Endodermal cell (in vitro differentiated cells): ENCODE data around the gene PDCD4. TPM values are rescaled to one million over a fixed set of nuclear protein-coding genes. Genes with fewer than 3 reads are reported as not detected.

Experiments used
- DNase-seq: peaks from one replicate; pipeline ENCODE4 v3.0.0-alpha.2; 2017
- H3K27ac ChIP-seq: 2 replicates; pipeline ENCODE4 v1.5.1; 2013; ENCODE audit warnings: mild to moderate bottlenecking, low read depth, low read length, moderate library complexity
- H3K27me3 ChIP-seq: 2 replicates; pipeline ENCODE4 v1.6.1; 2013; ENCODE audit warnings: mild to moderate bottlenecking, low read length, moderate library complexity; ENCODE audit not compliant: insufficient read depth, control insufficient read depth, poor library complexity, severe bottlenecking
- H3K36me3 ChIP-seq: 2 replicates; pipeline ENCODE4 v1.7.0; 2013; ENCODE audit warnings: mild to moderate bottlenecking, low read length, moderate library complexity; ENCODE audit not compliant: control insufficient read depth, insufficient read depth
- H3K4me1 ChIP-seq: one replicate; pipeline ENCODE4 v1.7.0; 2013; ENCODE audit warnings: low read length; ENCODE audit not compliant: control insufficient read depth, insufficient read depth
- H3K4me3 ChIP-seq: 2 replicates; pipeline ENCODE4 v1.5.1; 2013; ENCODE audit warnings: mild to moderate bottlenecking, low read length, moderate library complexity
- H3K9ac ChIP-seq: 2 replicates; pipeline ENCODE4 v1.6.1; 2013; ENCODE audit warnings: mild to moderate bottlenecking, low read length, moderate library complexity; ENCODE audit not compliant: poor library complexity, severe bottlenecking; ENCODE audit errors: extremely low read depth
- H3K9me3 ChIP-seq: 2 replicates; pipeline ENCODE4 v1.6.1; 2013; ENCODE audit warnings: mild to moderate bottlenecking, low read length, moderate library complexity; ENCODE audit not compliant: control insufficient read depth
- H3K27ac Mint-ChIP-seq: 2 replicates; pipeline ENCODE4 v1.8.0; 2020; ENCODE audit warnings: mixed read lengths
- H3K27me3 Mint-ChIP-seq: 2 replicates; pipeline ENCODE4 v1.8.0; 2021; ENCODE audit warnings: mild to moderate bottlenecking, mixed read lengths; ENCODE audit not compliant: insufficient read depth
- H3K36me3 Mint-ChIP-seq: 2 replicates; pipeline ENCODE4 v1.8.0; 2020; ENCODE audit warnings: low read depth, mixed read lengths
- H3K4me1 Mint-ChIP-seq: 2 replicates; pipeline ENCODE4 v1.8.0; 2020; ENCODE audit warnings: mixed read lengths
- H3K4me3 Mint-ChIP-seq: 2 replicates; pipeline ENCODE4 v1.8.0; 2020; ENCODE audit warnings: mild to moderate bottlenecking, moderate library complexity, mixed read lengths
- H3K9me3 Mint-ChIP-seq: 2 replicates; pipeline ENCODE4 v1.8.0; 2020; ENCODE audit warnings: mild to moderate bottlenecking, mixed read lengths
- WGBS, 2 experiments: methylation state at CpG; one replicate each; pipeline versions ENCODE4 v1.1.5 to v1.1.7; 2013; ENCODE audit warnings: missing lambda C conversion rate in 2 of 2, mixed read lengths in 1 of 2; ENCODE audit not compliant: insufficient coverage in 1 of 2, insufficient read length in 1 of 2; 5-methylcytosine and 5-hydroxymethylcytosine counted together
- total RNA-seq, 2 donors: library from RNA; stranded (reverse); fragmentation: NEBNext Ultra II Directional in 1 of 2; extraction: Animal tissue kit (Norgen Biotek cat#: 25700) in 1 of 2; gene quantifications; 2 replicates in 1 of 2; 3 replicates in 1 of 2; pipeline ENCODE4 v1.2.1, GENCODE V29; 2021
- TF ChIP-seq, protein P1 (sequence below): fragments of 200-600 bp; sonication (generic); conservative IDR thresholded peaks from 2 replicates; pipeline ENCODE4 v1.5.0; 2021; ENCODE audit warnings: antibody characterized with exemption, mild to moderate bottlenecking

The PDCD4 gene
- total RNA-seq, 2 donors from 2014 or later, result 46.5 to 48.5 TPM

DNA sequence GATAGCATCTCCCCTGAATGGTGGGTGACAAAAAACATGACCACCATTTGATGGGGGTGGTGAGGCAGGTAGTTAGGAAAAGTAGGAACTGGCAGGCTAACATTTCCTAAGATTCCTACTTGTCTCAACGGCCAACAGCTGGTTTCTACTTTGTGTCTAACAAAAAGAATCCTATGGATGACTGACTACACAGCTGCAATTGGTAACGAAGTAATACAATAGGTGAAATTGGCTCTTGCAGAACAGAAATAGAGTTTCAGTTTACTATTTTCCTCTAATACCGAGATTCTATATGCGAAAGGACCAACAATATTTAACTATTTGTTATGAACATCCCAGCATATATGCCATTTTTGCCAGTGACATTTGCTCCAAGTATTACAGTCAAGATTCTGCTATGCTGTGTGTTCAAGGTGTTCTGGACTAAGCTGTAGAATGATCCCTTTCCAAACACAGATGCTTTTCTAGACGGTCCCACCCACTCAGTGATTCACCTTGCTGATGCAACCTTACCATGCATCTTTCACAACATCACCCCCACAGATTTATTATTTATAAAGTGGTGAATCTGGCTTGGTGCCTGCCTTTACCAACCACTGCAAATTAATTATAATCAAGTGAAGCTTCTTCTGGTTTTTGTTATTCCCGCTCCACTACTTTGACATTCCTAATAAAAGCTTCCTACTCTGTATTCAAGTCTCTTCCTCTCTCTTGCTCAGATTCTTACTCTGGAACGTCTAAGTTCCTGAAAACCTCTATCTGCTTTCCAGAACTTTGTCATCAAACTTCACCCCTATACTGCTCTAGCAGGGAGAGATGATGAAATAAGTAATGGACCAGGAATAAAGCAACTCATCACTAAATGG, 30.5 kb downstream of the PDCD4 start:
- H3K9me3 ChIP-seq, result no peaks in the 10 kb centered on the region
- no peak overlapping the region for H3K4me3 Mint-ChIP-seq
- H3K4me1 Mint-ChIP-seq, result peaks cover 15% of the 10 kb centered on the region
- no peak overlapping the region for H3K27ac ChIP-seq
- TF ChIP-seq, protein P1, sequence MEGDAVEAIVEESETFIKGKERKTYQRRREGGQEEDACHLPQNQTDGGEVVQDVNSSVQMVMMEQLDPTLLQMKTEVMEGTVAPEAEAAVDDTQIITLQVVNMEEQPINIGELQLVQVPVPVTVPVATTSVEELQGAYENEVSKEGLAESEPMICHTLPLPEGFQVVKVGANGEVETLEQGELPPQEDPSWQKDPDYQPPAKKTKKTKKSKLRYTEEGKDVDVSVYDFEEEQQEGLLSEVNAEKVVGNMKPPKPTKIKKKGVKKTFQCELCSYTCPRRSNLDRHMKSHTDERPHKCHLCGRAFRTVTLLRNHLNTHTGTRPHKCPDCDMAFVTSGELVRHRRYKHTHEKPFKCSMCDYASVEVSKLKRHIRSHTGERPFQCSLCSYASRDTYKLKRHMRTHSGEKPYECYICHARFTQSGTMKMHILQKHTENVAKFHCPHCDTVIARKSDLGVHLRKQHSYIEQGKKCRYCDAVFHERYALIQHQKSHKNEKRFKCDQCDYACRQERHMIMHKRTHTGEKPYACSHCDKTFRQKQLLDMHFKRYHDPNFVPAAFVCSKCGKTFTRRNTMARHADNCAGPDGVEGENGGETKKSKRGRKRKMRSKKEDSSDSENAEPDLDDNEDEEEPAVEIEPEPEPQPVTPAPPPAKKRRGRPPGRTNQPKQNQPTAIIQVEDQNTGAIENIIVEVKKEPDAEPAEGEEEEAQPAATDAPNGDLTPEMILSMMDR, result no peak
- H3K36me3 ChIP-seq, result peaks cover 31% of the 10 kb centered on the region
- no peak for DNase-seq
- no peaks in the 10 kb centered on the region for H3K27me3 Mint-ChIP-seq
- 94% methylated on average over 3 to 7 of the region's 7 CpGs for WGBS, 2 experiments
- H3K9ac ChIP-seq, result no peak overlapping the region
- H3K4me1 ChIP-seq, result peaks cover 5% of the 10 kb centered on the region
- H3K9me3 Mint-ChIP-seq, result no peaks in the 10 kb centered on the region
- H3K36me3 Mint-ChIP-seq, result peaks cover 22% of the 10 kb centered on the region
- H3K27ac Mint-ChIP-seq, result no peak overlapping the region
- H3K4me3 ChIP-seq, result no peak overlapping the region
- H3K27me3 ChIP-seq, result no peaks in the 10 kb centered on the region

DNA sequence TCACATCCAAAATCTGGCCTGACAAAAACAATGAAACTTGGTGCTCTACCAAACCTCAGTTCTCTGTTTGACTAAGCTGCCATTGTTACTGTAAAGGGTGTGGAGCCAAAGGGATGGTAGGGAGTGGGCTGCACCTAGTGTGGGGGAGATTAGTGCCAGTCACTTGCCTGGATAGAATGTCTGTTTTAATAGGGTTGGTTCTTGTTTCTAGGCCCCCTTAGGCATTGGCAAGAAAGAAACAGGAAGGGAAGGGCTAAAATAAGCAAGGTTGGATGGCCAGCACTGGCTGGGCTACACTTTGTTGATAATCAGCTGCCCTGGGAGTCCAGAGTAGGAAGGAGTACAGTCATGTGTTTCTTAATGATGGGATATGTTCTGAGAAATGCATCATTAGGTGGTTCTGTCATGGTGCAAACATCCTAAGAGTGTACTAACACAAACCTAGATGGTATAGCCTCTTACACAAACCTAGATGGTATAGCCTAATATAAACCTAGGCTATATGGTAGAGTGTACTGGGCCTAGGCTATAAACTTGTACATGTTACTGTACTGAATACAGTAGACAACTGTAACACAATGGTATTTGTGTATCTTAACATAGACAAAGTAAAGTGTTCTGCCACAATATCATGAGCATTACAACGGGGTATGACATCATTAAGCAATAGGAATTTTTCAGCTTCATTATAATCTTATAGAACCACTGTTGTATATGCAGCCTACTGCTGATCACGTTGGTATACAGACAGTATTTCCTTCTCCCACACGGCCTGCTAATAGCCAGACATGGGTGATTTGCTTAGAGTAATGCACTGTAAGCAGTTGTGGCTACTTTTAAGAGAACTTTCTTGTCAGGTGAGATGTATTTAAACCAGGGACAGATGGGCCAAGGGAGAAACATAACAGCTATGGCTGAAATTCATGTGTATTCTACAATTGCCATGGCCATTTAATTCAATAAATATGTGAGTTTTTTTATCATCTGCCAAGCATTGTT, 31.9 kb downstream of the PDCD4 start:
- Mint-ChIP-seq H3K9me3 (no peaks in the 10 kb centered on the region), H3K36me3 (peaks cover 20% of the 10 kb centered on the region), H3K4me1 (peaks cover 17% of the 10 kb centered on the region), H3K4me3 (no peak overlapping the region), H3K27ac (no peak overlapping the region), H3K27me3 (no peaks in the 10 kb centered on the region)
- no peak for DNase-seq
- TF ChIP-seq, protein P1, result no peak
- H3K4me3 ChIP-seq, result no peak overlapping the region
- H3K9me3 ChIP-seq, result no peaks in the 10 kb centered on the region
- H3K9ac ChIP-seq, result no peak overlapping the region
- H3K27ac ChIP-seq, result no peak overlapping the region
- H3K4me1 ChIP-seq, result peaks cover 5% of the 10 kb centered on the region
- peaks cover 26% of the 10 kb centered on the region for H3K36me3 ChIP-seq
- no peaks in the 10 kb centered on the region for H3K27me3 ChIP-seq
- WGBS, 2 experiments, result 88 to 92% methylated on average over 2 to 3 of the region's 3 CpGs

DNA sequence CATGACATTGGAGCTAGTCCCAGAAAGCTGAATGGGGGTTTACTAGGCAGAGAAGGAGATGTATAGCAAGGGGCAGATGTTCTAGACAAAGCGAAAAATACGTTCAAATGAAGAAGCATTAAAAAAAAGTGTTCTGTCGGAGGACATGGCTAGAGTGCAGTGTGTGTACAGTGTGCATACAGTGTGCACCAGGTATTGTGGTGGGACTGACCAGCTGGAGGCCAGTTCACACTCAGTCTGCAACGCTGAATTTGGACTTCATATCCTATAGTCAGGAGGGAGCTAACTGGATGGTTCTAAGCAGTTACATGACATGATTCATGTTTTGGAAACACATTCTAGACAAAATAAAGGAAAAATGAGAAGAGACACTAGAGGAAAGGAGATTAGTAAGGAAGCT, 38.4 kb downstream of the PDCD4 start:
- no peaks in the 10 kb centered on the region for H3K9me3 ChIP-seq
- H3K36me3 Mint-ChIP-seq, result peaks cover 6% of the 10 kb centered on the region
- H3K4me1 ChIP-seq, result no peaks in the 10 kb centered on the region
- 93 to 96% methylated on average over 3 to 4 of the region's 4 CpGs for WGBS, 2 experiments
- H3K9me3 Mint-ChIP-seq, result no peaks in the 10 kb centered on the region
- no peak overlapping the region for H3K27ac Mint-ChIP-seq
- no peak overlapping the region for H3K4me3 Mint-ChIP-seq
- no peak overlapping the region for H3K27ac ChIP-seq
- no peaks in the 10 kb centered on the region for H3K27me3 Mint-ChIP-seq
- no peaks in the 10 kb centered on the region for H3K27me3 ChIP-seq
- TF ChIP-seq, protein P1, result no peak
- no peak overlapping the region for H3K9ac ChIP-seq
- H3K36me3 ChIP-seq, result no peaks in the 10 kb centered on the region
- DNase-seq, result no peak
- peaks cover 12% of the 10 kb centered on the region for H3K4me1 Mint-ChIP-seq
- no peak overlapping the region for H3K4me3 ChIP-seq
